ENCODE data around the gene MDGA2. TPM values are rescaled to one million over a fixed set of nuclear protein-coding genes. Genes with fewer than 3 reads are reported as not detected.

The MDGA2 gene
- total and polyA plus RNA-seq, 2 of the 8 experiments (the other 6 are each of a cell fraction or from before 2014, with no cell fraction given): 0.11 to 0.69 TPM

DNA sequence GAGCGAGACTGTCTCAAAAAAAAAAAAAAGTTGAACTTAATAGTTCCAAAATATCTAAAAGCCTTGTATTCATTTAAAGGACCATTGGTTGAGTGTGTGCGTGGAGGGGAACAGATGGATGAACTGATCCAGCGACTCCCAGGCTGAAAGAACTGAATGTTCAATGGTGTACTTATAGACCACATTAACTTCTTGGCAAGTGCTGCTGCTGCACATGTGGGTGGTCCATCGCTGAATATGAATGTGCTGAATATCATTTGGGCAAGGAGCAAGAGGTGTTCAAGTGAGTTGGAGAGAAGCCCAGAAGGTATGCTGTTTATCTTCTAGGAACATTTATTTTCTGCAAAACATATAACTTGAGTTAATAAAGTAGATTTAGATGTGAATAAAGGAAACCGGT is 734.8 kb downstream of the MDGA2 start (continued):
- TF ChIP-seq, protein P1, sequence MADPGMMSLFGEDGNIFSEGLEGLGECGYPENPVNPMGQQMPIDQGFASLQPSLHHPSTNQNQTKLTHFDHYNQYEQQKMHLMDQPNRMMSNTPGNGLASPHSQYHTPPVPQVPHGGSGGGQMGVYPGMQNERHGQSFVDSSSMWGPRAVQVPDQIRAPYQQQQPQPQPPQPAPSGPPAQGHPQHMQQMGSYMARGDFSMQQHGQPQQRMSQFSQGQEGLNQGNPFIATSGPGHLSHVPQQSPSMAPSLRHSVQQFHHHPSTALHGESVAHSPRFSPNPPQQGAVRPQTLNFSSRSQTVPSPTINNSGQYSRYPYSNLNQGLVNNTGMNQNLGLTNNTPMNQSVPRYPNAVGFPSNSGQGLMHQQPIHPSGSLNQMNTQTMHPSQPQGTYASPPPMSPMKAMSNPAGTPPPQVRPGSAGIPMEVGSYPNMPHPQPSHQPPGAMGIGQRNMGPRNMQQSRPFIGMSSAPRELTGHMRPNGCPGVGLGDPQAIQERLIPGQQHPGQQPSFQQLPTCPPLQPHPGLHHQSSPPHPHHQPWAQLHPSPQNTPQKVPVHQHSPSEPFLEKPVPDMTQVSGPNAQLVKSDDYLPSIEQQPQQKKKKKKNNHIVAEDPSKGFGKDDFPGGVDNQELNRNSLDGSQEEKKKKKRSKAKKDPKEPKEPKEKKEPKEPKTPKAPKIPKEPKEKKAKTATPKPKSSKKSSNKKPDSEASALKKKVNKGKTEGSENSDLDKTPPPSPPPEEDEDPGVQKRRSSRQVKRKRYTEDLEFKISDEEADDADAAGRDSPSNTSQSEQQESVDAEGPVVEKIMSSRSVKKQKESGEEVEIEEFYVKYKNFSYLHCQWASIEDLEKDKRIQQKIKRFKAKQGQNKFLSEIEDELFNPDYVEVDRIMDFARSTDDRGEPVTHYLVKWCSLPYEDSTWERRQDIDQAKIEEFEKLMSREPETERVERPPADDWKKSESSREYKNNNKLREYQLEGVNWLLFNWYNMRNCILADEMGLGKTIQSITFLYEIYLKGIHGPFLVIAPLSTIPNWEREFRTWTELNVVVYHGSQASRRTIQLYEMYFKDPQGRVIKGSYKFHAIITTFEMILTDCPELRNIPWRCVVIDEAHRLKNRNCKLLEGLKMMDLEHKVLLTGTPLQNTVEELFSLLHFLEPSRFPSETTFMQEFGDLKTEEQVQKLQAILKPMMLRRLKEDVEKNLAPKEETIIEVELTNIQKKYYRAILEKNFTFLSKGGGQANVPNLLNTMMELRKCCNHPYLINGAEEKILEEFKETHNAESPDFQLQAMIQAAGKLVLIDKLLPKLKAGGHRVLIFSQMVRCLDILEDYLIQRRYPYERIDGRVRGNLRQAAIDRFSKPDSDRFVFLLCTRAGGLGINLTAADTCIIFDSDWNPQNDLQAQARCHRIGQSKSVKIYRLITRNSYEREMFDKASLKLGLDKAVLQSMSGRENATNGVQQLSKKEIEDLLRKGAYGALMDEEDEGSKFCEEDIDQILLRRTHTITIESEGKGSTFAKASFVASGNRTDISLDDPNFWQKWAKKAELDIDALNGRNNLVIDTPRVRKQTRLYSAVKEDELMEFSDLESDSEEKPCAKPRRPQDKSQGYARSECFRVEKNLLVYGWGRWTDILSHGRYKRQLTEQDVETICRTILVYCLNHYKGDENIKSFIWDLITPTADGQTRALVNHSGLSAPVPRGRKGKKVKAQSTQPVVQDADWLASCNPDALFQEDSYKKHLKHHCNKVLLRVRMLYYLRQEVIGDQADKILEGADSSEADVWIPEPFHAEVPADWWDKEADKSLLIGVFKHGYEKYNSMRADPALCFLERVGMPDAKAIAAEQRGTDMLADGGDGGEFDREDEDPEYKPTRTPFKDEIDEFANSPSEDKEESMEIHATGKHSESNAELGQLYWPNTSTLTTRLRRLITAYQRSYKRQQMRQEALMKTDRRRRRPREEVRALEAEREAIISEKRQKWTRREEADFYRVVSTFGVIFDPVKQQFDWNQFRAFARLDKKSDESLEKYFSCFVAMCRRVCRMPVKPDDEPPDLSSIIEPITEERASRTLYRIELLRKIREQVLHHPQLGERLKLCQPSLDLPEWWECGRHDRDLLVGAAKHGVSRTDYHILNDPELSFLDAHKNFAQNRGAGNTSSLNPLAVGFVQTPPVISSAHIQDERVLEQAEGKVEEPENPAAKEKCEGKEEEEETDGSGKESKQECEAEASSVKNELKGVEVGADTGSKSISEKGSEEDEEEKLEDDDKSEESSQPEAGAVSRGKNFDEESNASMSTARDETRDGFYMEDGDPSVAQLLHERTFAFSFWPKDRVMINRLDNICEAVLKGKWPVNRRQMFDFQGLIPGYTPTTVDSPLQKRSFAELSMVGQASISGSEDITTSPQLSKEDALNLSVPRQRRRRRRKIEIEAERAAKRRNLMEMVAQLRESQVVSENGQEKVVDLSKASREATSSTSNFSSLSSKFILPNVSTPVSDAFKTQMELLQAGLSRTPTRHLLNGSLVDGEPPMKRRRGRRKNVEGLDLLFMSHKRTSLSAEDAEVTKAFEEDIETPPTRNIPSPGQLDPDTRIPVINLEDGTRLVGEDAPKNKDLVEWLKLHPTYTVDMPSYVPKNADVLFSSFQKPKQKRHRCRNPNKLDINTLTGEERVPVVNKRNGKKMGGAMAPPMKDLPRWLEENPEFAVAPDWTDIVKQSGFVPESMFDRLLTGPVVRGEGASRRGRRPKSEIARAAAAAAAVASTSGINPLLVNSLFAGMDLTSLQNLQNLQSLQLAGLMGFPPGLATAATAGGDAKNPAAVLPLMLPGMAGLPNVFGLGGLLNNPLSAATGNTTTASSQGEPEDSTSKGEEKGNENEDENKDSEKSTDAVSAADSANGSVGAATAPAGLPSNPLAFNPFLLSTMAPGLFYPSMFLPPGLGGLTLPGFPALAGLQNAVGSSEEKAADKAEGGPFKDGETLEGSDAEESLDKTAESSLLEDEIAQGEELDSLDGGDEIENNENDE (IDR thresholded peaks at IDR 0.05; ENCODE audit: insufficient replicate concordance, low read length): no peak
- no peak for TF ChIP-seq ZNF274 (IDR thresholded peaks at IDR 0.05; ENCODE audit: borderline replicate concordance, extremely low read depth, low read length)
- TF ChIP-seq SIN3A (conservative IDR thresholded peaks at IDR 0.05 in 1 of 2, IDR thresholded peaks at IDR 0.05 in 1 of 2; ENCODE audit: low read depth in 1 of 2, low read length in 2 of 2): no peak
- TF ChIP-seq PHF8 (conservative IDR thresholded peaks at IDR 0.05; ENCODE audit: low read depth, low read length): no peak
- no peak for TF ChIP-seq CHD1 (IDR thresholded peaks at IDR 0.05; ENCODE audit: low read depth, low read length)
- no peak for TF ChIP-seq KDM4A (IDR thresholded peaks at IDR 0.05; ENCODE audit: low read depth, low read length, severe bottlenecking)
- TF ChIP-seq GABPA (IDR thresholded peaks at IDR 0.05; ENCODE audit: borderline replicate concordance, insufficient read depth, low read length): no peak
- no peak for TF ChIP-seq NANOG (IDR thresholded peaks at IDR 0.05; ENCODE audit: insufficient read depth, low read depth, low read length, poor library complexity, severe bottlenecking)
- no peak for TF ChIP-seq BRCA1 (IDR thresholded peaks at IDR 0.05; ENCODE audit: low read depth, low read length)
- no peak for TF ChIP-seq SRF (IDR thresholded peaks at IDR 0.05; ENCODE audit: low read depth, low read length)
- TF ChIP-seq JUN (IDR thresholded peaks at IDR 0.05; ENCODE audit: low read depth, low read length): no peak
- no peak for TF ChIP-seq EZH2 (IDR thresholded peaks at IDR 0.05; ENCODE audit: low read depth, low read length, severe bottlenecking)

Data from H1 (cell line).